GM18861 (cell line): ENCODE data around the gene NUCB1.

Source experiments
- ATAC-seq: cut with Tn5 transposase; IDR thresholded peaks from one replicate; pipeline ENCODE4 v1.9.1; 2021; ENCODE audit not compliant: unreplicated experiment

Gene NUCB1

DNA sequence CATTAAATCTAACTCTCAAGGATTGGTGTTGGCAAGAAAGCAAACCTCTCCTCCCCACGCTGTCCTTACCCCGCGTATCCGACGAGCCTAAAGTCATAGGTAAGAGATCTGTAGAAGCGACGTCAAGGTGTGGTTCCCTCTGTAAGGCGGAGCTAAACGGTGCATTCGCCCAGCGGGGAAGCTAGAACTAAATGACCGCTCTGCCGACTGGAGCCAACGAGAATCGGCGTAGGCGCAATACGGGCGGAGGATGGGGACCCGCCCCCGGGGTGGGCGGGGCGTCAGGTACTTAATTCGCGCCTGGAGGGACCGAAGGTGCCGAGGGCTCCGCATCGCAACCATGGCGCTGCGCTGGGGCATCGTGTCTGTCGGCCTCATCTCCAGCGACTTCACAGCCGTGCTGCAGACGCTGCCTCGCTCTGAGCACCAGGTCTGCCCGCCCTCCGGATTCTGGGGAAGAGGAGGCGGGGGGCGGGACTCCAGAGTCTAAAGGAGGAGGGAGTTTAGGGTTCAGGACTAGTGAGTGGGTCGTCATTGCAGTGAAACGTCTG, 33.3 kb downstream of the NUCB1 start, which contains the start of gene DHDH:
DHDH (plus strand) TSS at position 318 of the 551 bp plus-strand sequence; CDS start at position 341, 23 bp downstream.
- ATAC-seq = no peak

GRCh38 chr19:48934837-48935236, 34.7 kb downstream of the NUCB1 start:
- ATAC-seq = no peak

DNA sequence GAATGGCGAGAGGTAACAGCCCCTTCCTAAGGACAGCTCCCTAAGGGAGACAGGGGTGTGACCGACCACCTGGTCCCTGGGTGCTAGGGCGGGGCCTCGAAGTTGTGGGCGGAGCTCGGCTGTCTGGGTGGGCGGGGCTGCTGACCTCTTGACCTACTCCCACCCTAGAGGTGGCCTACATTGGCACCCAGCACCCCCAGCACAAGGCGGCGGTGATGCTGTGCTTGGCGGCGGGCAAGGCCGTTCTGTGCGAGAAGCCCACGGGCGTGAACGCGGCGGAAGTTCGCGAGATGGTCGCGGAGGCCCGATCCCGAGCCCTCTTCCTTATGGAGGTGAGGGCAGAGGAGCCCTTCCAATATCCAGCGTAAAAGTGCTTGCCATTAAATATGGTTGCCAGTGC, 35.8 kb downstream of the NUCB1 start:
- no peak for ATAC-seq

GRCh38 chr19:48938256-48938655, 38.1 kb downstream of the NUCB1 start:
- ATAC-seq = no peak

- no peak for ATAC-seq
Observed at GRCh38 chr19:48940902-48941301, 40.8 kb downstream of the NUCB1 start.

- no peak for ATAC-seq
Observed at GRCh38 chr19:48943081-48943480, 43.0 kb downstream of the NUCB1 start.

- no peak for ATAC-seq
Observed at GRCh38 chr19:48945415-48945814, 45.3 kb downstream of the NUCB1 start.

DNA sequence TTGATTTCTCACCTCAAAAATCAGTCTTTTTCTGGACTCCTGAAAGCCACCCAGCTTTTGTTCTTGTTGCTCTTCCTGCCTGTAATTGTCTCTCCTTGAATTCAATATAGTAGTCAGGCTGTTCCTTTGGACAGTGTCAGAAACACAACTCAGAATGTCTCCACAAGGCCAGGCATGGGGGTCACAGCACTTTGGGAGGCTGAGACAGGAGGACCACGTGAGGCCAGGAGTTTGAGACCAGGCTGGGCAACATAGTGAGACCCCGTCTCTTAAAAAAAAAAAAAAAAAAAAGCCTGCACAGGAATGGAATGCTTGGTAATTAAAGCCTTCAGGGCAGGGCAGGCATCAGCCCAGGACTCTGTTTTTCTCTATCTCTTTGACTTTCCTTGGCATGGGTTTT, 45.7 kb downstream of the NUCB1 start:
- ATAC-seq = no peak

DNA sequence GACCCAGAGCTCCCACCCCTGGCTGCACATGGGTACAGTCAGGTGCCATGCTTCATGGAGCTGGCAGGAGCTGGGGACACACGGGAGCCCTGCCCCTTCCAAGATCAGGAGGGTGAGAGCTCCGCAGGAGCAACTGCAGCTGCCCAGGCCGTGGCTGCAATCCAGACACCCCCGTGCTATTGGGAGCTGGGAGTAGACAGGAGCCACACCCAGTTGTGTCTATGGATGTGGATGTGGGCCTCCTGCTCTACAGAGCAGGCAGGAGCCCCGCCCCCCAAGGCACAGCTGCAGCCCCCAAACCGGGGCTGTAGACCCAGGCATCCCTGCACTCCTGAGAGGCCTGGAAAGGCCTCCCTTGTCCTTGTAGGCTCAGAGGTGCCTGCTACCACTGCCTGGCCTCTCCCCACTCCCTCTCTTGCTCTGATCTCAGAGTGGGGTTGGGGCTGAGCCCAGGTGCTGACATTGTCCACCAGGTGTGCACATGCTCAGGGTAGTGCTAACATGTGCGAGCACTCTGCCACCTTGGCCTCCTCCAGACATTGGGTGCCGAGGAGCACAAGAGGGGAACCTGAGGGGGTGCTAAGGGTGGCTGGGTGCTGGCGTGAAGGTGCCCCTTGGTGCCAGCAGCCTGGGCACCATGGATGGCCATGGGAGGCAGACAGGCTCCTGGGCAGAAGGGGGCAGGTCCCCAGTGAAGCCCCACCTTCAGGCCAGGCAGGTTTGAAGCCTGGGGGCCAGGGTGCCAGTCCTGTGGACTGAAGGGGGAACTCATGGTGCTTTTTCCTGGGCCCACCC, 46.5 kb downstream of the NUCB1 start:
- ATAC-seq = no peak

- no peak for ATAC-seq
Observed at GRCh38 chr19:48947258-48947542, 47.1 kb downstream of the NUCB1 start.

- no peak for ATAC-seq
Observed at GRCh38 chr19:48950159-48950558, 50.0 kb downstream of the NUCB1 start.

DNA sequence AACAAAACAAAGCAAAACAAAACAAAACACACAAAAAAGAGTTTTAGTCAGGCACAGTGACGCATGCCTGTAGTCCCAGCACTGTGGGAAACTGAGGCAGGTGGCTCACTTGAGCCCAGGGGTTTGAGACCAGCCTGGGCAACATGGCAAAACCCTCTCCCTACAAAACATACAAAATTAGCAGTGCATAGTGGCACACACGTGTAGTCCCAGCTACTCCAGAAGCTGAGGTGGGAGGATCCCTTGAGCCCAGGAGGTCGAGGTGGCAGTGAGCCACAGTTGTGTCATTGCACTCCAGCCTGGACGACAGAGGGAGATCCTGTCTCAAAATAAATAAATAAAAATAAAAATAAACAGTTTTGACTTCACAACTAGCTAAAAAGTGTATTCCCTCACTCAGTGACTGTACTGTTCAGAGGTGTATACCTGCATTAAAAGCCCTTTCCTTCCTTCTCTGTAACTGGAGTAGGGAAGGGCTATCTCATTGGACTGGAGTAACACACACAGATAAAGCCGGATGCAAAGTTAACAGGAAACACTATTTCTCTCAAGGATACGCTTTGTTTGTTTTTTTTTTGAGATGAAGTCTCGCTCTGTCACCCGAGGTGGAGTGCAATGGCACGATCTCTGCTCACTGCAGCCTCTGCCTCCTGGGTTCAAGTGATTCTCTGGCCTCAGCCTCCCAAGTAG, 50.9 kb downstream of the NUCB1 start:
- ATAC-seq = no peak

DNA sequence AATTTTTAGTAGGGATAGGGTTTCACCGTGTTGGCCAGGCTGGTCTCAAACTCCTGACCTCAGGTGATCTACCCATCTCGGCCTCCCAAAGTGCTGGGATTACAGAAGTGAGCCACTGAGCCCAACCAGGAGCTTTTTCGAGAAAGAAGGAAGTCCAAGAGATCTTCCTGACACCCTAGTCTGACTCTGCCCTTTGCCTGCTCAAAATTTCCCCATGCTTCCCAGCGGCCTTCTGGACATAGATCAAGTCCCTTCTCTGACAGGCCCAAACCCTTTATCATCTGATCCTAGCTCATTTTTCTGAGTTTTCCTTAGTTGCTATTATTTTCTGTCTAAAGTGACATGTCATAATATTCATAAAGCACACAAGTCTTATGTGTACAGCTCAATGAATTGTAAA, 53.0 kb downstream of the NUCB1 start:
- no peak for ATAC-seq

DNA sequence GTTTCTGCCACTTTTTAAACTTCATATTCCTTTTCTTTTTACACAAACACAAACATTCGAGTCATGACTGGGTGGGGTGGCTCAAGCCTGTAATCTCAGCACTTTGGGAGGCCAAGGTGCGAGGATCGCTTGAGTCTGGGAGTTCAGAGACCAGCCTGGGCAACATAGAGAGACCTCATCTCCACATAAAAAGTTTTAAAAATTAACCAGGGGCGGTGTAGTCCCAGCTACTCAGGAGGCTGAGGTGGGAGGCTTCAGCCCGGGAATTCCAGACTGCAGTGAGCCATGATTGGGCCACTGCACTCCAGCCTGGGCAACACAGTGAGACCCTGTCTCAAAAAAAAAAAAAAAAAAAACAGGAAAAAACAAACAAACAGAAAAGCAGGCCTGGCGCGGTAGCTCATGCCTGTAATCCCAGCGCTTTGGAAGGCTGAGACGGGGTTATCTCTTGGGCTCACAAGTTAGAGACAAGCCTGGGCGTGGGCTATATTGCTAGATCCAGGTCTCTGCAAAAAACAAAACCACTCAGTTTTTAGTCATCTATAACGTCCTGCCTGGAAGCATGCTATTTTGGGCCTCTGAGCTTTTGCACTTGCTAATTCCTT, 54.0 kb downstream of the NUCB1 start:
- ATAC-seq = no peak

DNA sequence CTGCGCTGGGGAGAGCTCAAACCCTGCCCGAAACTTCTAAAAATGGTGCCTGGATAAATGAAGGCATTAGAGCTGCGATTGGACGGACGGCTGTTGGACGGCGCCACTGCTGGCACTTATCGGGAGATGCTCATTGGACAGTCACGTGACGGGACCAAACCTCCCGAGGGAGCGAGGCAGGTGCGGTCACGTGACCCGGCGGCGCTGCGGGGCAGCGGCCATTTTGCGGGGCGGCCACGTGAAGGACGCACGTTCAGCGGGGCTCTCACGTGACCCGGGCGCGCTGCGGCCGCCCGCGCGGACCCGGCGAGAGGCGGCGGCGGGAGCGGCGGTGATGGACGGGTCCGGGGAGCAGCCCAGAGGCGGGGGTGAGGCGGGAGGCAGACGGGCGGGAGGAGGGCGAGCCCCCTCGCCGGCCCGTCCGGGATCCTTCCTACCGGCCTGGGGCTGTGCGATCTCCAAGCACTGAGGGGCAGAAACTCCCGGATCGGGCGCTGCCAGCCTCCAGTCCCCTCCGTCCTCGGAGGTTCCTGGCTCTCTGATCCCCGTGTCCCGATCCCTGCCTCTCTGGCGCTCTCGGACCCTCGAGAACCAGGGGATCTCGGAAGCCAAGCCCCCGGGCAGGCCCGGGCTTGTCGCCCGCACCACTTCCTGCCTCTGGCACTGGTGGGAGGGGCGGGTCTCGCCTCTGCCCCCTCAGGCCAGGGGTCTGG, 54.6 kb downstream of the NUCB1 start, which contains the start of gene BAX:
BAX (plus strand) TSS at position 281 of the 713 bp plus-strand sequence; CDS start at position 335, 54 bp downstream.
- peak; percentile 83 for ATAC-seq

- no peak for ATAC-seq
Observed at GRCh38 chr19:48955308-48955958, 55.3 kb downstream of the NUCB1 start.

DNA sequence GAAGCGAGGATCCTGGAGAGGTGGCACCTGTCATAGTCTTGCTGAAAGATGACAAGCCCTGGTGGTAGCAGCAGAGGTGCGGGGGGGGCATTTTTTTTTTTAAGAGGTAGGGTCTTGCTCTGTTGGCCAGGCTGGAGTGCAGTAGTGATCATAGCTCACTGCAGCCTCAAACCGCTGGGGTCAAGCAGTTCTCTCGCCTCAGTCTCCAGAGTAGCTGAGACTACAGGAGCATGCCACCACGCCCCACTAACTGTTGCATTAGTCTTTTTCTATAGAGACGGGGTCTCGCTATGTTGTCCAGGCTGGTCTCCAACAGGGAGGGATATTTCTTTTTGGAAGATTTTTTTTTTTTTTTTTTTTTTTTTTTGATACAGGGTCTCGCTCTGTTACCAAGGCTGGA, 57.9 kb downstream of the NUCB1 start:
- no peak for ATAC-seq

DNA sequence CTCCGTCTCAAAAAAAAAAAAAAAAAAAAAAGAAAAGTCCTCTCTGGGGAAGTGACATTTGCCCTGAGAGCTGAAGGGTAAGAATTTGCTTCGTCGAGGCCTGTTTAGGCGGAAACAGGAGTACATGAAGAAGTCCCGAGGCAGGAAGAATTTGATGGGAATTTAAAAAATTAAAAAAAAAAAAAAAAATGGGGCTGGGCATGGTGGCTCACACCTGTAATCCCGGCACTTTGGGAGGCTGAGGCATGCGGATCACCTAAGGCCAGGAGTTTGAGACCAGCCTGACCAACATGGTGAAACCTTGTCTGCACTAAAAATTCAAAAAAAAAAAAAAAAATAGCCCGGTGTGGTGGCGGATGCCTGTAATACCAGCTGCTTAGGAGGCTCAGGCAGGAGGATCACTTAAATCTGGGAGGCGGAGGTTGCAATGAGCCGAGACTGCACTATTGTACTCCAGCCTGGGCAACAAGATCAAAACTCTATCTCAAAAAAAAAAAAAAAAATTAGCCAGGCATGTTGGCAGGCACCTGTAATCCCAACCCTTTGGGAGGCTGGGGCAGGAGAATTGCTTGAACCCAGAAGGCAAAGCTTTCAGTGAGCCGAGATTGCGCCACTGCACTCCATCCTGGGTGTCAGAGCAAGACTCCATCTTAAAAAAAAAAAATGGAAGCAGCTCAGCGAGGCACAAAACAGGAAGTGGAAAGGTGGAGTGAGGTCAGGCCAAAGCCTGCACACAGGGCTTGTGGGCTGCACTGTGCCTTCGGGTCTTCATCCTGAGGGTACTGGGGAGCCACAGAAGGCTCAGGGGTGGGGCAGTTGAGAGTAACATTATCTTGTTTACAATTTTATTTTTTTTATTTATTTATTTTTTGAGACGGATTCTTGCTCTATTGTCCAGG, 59.5 kb downstream of the NUCB1 start:
- no peak for ATAC-seq

- ATAC-seq = no peak
Observed at GRCh38 chr19:48961051-48961649, 61.0 kb downstream of the NUCB1 start.
